HG02943 (cell line): ENCODE data around the gene PLEKHN1.
"Not testable (repeated sequence)": the region's sequence is repeated elsewhere in the genome, so short reads cannot be mapped to it uniquely, and the experiment has no call there.

Experiments
- ATAC-seq: cut with Tn5 transposase; IDR thresholded peaks from one replicate; pipeline ENCODE4 v1.9.1; 2021; ENCODE audit warnings: mild to moderate bottlenecking, low read depth, moderate library complexity; ENCODE audit not compliant: unreplicated experiment

PLEKHN1 gene

GRCh38 chr1:941588-942383 is 24.5 kb upstream of the PLEKHN1 start:
- no peak for ATAC-seq

GRCh38 chr1:942411-942821 is 23.9 kb upstream of the PLEKHN1 start:
- no peak for ATAC-seq

- ATAC-seq = no peak
These were observed 23.3 kb upstream of the PLEKHN1 start for GRCh38 chr1:942864-943533.

GRCh38 chr1:943545-944340 is 22.5 kb upstream of the PLEKHN1 start:
- ATAC-seq = no peak

GRCh38 chr1:944341-945325 is 21.6 kb upstream of the PLEKHN1 start:
- ATAC-seq = no peak

- no peak for ATAC-seq
These were observed 20.4 kb upstream of the PLEKHN1 start for GRCh38 chr1:945688-946556.

GRCh38 chr1:946811-947210 is 19.5 kb upstream of the PLEKHN1 start:
- not testable (repeated sequence) for ATAC-seq

- ATAC-seq = no peak
These were observed 18.3 kb upstream of the PLEKHN1 start for GRCh38 chr1:947958-948357.

GRCh38 chr1:950268-950667 is 16.0 kb upstream of the PLEKHN1 start:
- ATAC-seq = no peak

- no peak for ATAC-seq
These were observed 15.4 kb upstream of the PLEKHN1 start for GRCh38 chr1:950881-951280.

- ATAC-seq = no peak
These were observed 14.9 kb upstream of the PLEKHN1 start for GRCh38 chr1:951364-951763.

- ATAC-seq = no peak
These were observed 14.1 kb upstream of the PLEKHN1 start for GRCh38 chr1:952201-952600.

GRCh38 chr1:952603-953002 is 13.7 kb upstream of the PLEKHN1 start:
- ATAC-seq = no peak

- ATAC-seq = no peak
These were observed 12.6 kb upstream of the PLEKHN1 start for GRCh38 chr1:953524-954320.

GRCh38 chr1:954927-955326 is 11.4 kb upstream of the PLEKHN1 start:
- no peak for ATAC-seq

GRCh38 chr1:955474-955873 is 10.8 kb upstream of the PLEKHN1 start:
- ATAC-seq = no peak

- ATAC-seq = no peak
These were observed 9.6 kb upstream of the PLEKHN1 start for GRCh38 chr1:956636-957035.
